ENCODE measurements around the gene CCDC97.
"Not testable (repeated sequence)": the region's sequence is repeated elsewhere in the genome, so short reads cannot be mapped to it uniquely, and the experiment has no call there.

Gene CCDC97

DNA sequence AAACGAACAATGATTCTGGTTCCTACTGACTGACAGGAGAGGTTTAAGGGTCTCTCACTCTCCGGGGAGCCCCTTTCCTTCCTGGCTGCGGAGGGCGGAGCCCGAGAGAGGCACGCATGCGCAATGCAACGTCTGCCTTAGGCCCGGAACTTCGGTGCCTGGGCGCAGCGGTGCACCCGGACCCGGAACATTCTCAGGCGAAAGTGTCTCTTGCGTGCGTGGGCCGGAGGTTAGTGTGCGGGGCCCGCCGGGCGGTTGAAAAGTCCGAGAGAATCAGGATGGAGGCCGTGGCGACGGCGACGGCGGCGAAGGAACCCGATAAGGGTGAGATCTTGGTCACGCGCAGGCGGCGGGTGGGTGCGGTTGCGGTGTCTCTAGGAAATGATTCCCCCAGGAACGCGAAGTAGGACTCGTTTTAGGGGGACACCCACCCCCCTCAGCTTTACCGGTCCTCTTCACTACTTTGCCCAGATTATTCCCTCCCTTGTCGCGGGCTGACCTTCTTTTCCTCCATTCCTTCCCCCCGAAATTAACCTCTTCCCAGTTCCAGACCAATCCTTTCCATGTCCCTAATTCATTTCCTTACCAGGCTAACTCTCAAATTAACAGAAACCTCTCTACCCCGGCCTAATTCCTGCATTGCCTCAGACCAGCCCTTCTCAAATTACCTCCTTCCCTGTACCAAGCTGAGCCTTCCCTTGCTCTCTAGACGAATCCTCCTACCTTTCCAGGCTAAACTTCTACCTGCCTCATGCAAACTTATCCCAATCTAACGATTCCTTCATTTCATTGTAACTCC lies at the start of gene CCDC97:
CCDC97 (plus strand) TSS at position 140 of the 799 bp plus-strand sequence; CDS start at position 279, 139 bp downstream.
- H3K4me3 ChIP-seq (ENCODE audit: low read depth, low read length) = peak within 1 kb of the TSS; percentile 84

GRCh38 chr19:41261474-41262190 lies 48.3 kb upstream of the CCDC97 start:
- H3K4me3 ChIP-seq (ENCODE audit: low read depth, low read length) = peak overlapping the region; percentile 38

GRCh38 chr19:41263042-41263849 lies 46.7 kb upstream of the CCDC97 start:
- peak overlapping the region; percentile 96 for H3K4me3 ChIP-seq (ENCODE audit: low read depth, low read length)

GRCh38 chr19:41263850-41264580 lies 46.0 kb upstream of the CCDC97 start, which contains the start of gene HNRNPUL1:
Gene HNRNPUL1, plus strand, starts transcription at chr19:41264372. Its CDS starts 132 bp downstream, at chr19:41264504.
- H3K4me3 ChIP-seq (ENCODE audit: low read depth, low read length) = peak within 1 kb of the TSS; percentile 96

DNA sequence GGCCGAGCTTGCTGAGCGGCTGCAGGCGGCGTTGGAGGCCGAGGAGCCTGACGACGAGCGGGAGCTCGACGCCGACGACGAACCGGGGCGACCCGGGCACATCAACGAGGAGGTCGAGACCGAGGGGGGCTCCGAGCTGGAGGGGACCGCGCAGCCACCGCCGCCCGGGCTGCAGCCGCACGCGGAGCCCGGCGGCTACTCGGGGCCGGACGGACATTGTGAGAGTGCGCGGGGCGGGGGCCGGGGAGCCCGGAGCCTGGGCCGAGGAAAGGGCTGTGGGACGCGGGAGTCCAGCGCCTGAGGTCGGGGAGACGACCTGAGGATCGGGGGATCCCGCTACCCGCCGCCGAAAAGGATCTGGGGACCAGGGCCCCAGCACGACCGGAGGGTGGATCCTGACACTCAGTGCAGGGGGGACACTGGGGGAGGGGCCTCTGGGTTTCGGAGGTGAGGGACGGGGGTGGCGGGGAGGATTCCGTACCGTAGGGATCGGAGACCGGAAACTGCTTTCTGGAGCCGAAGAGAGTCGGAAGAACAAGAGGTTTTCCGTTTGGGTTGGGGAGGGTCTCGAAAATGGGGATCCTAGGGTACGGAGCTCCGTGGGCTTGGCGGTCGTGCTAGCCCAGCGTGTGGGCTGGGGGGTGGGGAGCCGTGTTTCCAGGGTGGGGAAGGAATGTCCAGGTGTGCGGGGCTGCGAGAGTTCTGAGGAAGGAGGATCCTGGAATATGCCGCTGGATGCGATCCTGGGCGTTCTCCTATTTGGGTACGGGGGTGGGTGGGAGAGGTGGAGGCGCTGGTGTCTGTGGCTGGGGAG lies 45.2 kb upstream of the CCDC97 start:
- H3K4me3 ChIP-seq (ENCODE audit: low read depth, low read length) = peak overlapping the region; percentile 88

DNA sequence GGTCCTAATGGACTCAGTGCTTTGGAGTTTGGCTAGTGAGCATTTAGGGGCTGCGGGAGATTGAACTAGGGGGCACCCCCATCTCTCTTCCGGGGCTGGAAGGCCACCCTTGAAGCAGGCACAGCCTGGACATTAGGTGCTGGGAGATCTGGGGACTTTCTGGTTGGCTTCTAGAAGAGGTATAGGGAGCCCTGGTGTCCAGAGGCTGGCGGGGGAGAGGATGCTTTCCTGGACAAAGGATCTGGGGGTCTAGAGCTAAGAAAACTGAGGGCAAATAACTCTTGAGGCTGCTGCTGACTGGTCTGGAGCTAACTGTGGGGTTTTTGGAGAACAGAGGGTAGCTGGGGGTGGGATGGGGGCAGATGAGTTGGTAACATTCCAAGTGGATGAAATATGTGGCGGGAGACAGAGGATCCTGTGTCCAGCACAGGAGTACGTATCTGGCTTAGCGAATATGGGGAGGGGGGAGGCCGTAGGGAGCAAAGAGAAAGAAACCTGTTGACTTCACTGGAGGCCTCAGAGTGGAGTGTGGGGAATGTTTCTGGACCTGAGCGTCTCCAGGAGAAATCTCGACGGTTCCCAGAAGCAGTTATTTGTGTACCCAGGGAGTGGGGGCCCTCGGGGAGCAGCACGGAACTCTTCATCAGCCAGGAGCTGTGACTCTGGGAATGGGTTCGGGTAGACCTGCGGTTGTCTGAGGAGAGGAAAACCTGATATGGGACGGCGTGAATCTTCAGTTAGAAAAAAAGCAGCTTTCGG lies 44.4 kb upstream of the CCDC97 start:
- H3K4me3 ChIP-seq (ENCODE audit: low read depth, low read length) = peak overlapping the region; percentile 88

- H3K4me3 ChIP-seq (ENCODE audit: low read depth, low read length) = no peak overlapping the region
These were observed 40.9 kb upstream of the CCDC97 start for GRCh38 chr19:41269055-41269454.

DNA sequence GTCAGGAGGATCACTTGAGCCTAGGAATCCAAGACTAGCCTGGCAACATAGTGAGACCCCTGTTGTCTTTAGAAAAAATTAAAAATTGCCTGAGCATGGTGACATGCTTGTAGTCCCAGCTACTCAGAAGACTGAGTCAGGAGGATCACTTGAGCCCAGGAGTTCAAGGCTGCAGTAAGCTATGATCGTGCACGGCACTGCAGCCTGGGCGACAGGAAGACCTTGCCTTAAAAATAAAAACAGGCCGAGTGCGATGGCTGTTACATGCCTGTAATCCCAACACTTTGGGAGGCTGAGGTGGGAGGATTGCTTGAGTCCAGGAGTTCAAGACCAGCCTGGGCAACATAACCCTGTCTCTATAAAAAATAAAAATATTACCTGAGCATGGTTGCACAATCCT lies 40.4 kb upstream of the CCDC97 start:
- H3K4me3 ChIP-seq (ENCODE audit: low read depth, low read length) = no peak overlapping the region

GRCh38 chr19:41273076-41273475 lies 36.9 kb upstream of the CCDC97 start:
- no peak overlapping the region for H3K4me3 ChIP-seq (ENCODE audit: low read depth, low read length)

DNA sequence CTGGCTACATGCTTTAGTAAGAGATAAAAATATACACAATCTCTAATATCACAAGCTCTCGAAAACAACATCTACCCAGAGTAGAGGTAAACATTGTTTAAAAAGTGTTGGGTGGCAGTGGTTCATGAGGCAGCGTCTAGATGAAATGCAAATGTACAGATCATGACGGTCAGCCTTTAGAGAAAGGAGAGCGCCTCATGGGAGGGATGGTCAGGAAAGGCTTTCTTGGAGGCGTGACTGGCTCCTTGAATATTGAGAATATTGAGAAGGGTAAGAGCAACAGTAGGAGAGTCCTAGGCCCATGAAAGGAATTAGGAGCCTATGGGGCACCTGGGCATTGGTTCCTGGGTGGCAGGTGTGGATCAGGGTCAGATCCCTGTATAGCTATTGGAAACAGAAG lies 35.2 kb upstream of the CCDC97 start:
- no peak overlapping the region for H3K4me3 ChIP-seq (ENCODE audit: low read depth, low read length)

GRCh38 chr19:41276231-41276630 lies 33.7 kb upstream of the CCDC97 start:
- no peak overlapping the region for H3K4me3 ChIP-seq (ENCODE audit: low read depth, low read length)

DNA sequence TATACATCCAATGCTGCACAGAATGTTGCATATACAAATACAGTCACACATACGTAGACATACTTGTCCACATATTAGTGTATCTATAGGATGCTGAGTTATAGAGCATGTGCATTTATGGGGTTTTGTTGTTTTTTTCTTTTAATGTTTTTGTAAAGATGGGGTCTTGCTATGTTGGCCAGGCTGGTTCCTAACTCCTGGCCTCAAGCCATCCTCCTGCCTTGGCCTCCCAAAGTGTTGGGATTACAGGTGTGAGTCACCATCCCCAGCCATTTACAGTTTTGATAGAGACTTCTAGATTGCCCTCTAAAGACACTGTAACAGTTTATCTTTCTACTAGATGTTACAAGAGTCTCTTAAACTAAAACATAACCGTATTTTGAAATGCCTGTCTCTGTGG lies 31.5 kb upstream of the CCDC97 start:
- no peak overlapping the region for H3K4me3 ChIP-seq (ENCODE audit: low read depth, low read length)

DNA sequence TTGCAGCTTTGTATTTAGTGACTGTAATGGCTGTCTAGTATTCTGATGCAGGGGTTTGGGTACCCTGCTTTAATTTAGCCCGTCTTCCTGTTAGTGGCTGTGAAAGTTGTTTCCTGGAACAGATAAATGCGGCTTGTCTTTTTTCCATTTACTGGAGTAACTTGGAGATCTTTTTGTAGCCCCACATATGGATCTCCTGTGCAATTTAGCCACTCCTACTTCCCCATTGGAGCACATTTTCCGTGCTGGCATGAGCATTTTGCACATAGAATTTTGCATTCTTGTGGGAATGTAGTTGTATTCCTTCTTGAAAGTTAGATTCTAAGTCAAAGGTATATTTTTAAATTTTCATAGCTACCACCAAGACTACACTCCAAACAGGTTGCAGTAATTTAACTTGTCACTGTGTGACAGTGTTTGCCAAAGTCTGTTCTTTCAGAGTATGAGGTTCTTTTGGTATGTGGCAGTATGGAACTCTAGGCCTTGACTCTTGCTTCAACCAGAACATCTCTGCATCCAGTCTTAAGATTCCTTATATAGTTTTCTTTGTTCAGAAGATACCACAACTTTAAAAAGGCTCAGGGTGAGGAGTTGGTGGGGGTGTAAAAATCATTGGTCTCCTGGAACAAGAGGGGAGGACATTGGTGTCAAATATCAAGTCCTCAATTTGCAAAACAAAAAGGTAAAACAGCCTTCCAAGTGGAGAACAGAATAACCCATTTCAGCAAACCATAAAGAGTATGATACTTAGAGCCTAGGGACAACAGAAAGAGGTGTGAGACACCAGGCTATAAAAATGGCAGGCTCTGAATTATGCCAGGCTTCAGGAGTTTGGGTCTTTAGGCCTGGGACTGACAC lies 21.1 kb upstream of the CCDC97 start:
- no peak overlapping the region for H3K4me3 ChIP-seq (ENCODE audit: low read depth, low read length)

- H3K4me3 ChIP-seq (ENCODE audit: low read depth, low read length) = not testable (repeated sequence)
These were observed 20.2 kb upstream of the CCDC97 start for GRCh38 chr19:41289814-41290213.

GRCh38 chr19:41294393-41294792 lies 15.6 kb upstream of the CCDC97 start:
- H3K4me3 ChIP-seq (ENCODE audit: low read depth, low read length) = no peak overlapping the region

DNA sequence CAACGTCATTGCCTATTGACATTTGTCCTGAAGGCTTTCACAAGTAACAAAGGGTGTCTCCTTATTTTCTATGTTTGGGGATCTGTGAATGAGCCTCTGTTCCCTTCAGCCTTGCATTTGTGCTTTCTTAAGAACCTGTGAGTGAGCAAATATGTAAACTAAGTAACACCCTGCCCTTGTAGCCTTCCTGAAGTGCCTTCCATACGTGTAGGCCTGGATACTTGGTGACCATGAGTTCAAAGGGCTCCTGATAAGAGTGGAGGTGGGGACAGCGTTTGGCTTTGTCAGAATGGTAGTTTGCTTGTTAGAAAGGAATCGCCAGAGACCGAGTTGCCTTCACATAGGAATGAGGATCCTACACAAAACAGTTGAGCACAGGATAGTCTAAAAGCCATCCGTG lies 14.5 kb upstream of the CCDC97 start:
- H3K4me3 ChIP-seq (ENCODE audit: low read depth, low read length) = no peak overlapping the region

- H3K4me3 ChIP-seq (ENCODE audit: low read depth, low read length) = no peak overlapping the region
These were observed 13.5 kb upstream of the CCDC97 start for GRCh38 chr19:41296433-41296871.
